Pancreas (tissue), 10 donors: ENCODE measurements around the gene PPP1R16B. TPM values are rescaled to one million over a fixed set of nuclear protein-coding genes. Genes with fewer than 3 reads are reported as not detected.

Experiments
- ATAC-seq, 4 donors: fragments of 200-7000 bp; cut with Tn5 transposase; one replicate each; pipeline versions ENCODE4 v1.8.0 to v1.9.1; 2020; ENCODE audit warnings: mild to moderate bottlenecking in 4 of 4, moderate library complexity in 4 of 4
- DNase-seq, 6 donors: peaks; one replicate each; pipeline ENCODE4 v3.0.0-alpha.2; 2020
- FAIRE-seq: peaks from 2 replicates; lab custom pipeline; 2012; peaks lifted over from hg19 to GRCh38; lab: Jason Lieb, UNC
- H3K27ac ChIP-seq, 4 donors: fragments of 200-600 bp; sonication (generic); 1 replicate in 3 of 4; 2 replicates in 1 of 4; pipeline versions ENCODE4 v1.5.0 to v1.8.0; 2020
- H3K27me3 ChIP-seq, 4 donors: fragments of 200-600 bp; one replicate each; pipeline ENCODE4 v1.8.0; 2021
- H3K36me3 ChIP-seq, 3 donors: fragments of 200-600 bp; sonication (generic) in 1 of 3; one replicate each; pipeline versions ENCODE4 v1.5.0 to v1.8.0; 2020 to 2021
- H3K4me1 ChIP-seq, 3 donors: fragments of 200-600 bp; one replicate each; pipeline ENCODE4 v1.8.0; 2021
- H3K4me3 ChIP-seq, 4 donors: fragments of 200-600 bp; sonication (generic) in 2 of 4; one replicate each; pipeline versions ENCODE4 v1.5.0 to v1.8.0; 2020 to 2021
- H3K9me3 ChIP-seq, 4 donors: fragments of 200-600 bp; one replicate each; pipeline ENCODE4 v1.8.0; 2021
- WGBS, 2 donors: extraction: QIAGEN DNeasy Blood & Tissue Kit; methylation state at CpG; one replicate each; pipeline ENCODE4 v1.1.7; 2013; 5-methylcytosine and 5-hydroxymethylcytosine counted together
- intact Hi-C, 3 donors: fragments of 100-400 bp; cut with DNase I; formaldehyde crosslinking; loops; one replicate each; pipeline versions ENCODE4 v1.11.1 to v1.14.2; 2022
- polyA plus RNA-seq, 2 donors: library from polyadenylated mRNA; stranded (reverse); fragments of 200-250 nt; gene quantifications; one replicate each; pipeline ENCODE4 v1.2.3, GENCODE V29; 2013
- total RNA-seq, 6 donors: library from RNA; stranded (reverse); fragmentation: NEBNext Ultra II Directional in 4 of 6; extraction: Animal tissue kit (Norgen Biotek cat#: 25700) in 4 of 6; gene quantifications; one replicate each; pipeline versions ENCODE4 v1.2.1 to v1.2.4, GENCODE V29; 2021 to 2023
- TF ChIP-seq, protein P1 (sequence below), 4 donors: fragments of 200-600 bp; sonication (generic) in 3 of 4; IDR thresholded peaks; one replicate each; pipeline versions ENCODE4 v1.5.0 to v1.8.0; 2021; ENCODE audit warnings: antibody characterized with exemption in 4 of 4
- donor health status: healthy with polysubstance abuse.
- donor health status: DM: no; HTN: no; CAD: no; lungs with moderate emphysema.
- donor health status: DM: no; HTN: no; CAD: no.
- donor health status: control.
- donor health status: control.
- donor health status: Bipolar disorder and iron deficiency.
- donor health status: DM: yes; HTN: yes; CAD: no.
- donor health status: DM: no; HTN: no; CAD: no.
- donor health status: DM: no; HTN: no; CAD: no.
- donor health status: DM: yes; HTN: yes; CAD: no.

PPP1R16B gene
- total and polyA plus RNA-seq, 8 donors: 1.0 to 2.7 (median 1.3) TPM

DNA sequence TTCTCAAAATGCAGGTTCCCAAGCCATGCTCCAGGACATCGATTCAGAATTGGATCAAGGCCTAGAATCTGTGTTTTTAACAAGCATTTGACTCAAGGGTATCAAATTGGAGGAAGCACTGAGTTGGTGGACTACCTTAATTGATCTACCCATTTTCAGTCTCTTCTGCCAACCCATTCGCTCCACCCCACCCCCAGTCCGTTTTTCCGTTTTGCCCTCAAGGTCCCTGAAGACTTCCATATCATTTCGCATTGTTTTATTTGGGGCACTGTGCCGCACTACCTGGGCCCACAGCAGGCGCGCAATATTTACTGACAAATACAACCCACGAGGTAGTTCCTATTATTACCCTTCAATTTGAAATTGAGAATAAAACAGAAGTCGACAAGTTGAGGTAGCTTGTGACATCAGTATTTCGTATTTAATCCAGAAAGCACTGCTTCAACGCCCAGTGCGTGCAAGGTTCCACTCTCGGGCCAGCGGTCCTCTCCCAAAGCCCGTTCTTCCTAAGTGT lies 156.1 kb downstream of the PPP1R16B start:
- 8% methylated on average over 16 of the region's 16 CpGs for WGBS, 2 donors

GRCh38 chr20:38962044-38962927 lies 156.8 kb downstream of the PPP1R16B start, which contains the start of gene DHX35:
Gene DHX35 (plus strand): TSS chr20:38962344. CDS start chr20:38962368, 24 bp downstream.
- peak within 1 kb of the TSS; percentile 85 to 100 (median 95) for H3K4me3 ChIP-seq
- WGBS, 2 donors: 0 to 1% methylated on average over 62 to 70 of the region's 70 CpGs
- H3K4me1 ChIP-seq: peaks cover 0 to 9% (median 7%) of the 10 kb centered on the region in 3 donors
- ATAC-seq (peak; percentile 100), DNase-seq (peak; percentile 97 to 99 (median 98)), FAIRE-seq (no peak)
- H3K36me3 ChIP-seq: no peaks in the 10 kb centered on the region
- H3K9me3 ChIP-seq: no peaks in the 10 kb centered on the region
- H3K27me3 ChIP-seq: no peaks in the 10 kb centered on the region
- peak within 1 kb of the TSS; percentile 71 to 78 (median 76) for H3K27ac ChIP-seq
- intact Hi-C loops: no loop called here
- TF ChIP-seq, protein P1, sequence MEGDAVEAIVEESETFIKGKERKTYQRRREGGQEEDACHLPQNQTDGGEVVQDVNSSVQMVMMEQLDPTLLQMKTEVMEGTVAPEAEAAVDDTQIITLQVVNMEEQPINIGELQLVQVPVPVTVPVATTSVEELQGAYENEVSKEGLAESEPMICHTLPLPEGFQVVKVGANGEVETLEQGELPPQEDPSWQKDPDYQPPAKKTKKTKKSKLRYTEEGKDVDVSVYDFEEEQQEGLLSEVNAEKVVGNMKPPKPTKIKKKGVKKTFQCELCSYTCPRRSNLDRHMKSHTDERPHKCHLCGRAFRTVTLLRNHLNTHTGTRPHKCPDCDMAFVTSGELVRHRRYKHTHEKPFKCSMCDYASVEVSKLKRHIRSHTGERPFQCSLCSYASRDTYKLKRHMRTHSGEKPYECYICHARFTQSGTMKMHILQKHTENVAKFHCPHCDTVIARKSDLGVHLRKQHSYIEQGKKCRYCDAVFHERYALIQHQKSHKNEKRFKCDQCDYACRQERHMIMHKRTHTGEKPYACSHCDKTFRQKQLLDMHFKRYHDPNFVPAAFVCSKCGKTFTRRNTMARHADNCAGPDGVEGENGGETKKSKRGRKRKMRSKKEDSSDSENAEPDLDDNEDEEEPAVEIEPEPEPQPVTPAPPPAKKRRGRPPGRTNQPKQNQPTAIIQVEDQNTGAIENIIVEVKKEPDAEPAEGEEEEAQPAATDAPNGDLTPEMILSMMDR (IDR thresholded peaks at IDR 0.05): no peak

More for the DNA sequence above, 156.1 kb downstream of the PPP1R16B start:
- Histone ChIP-seq H3K9me3 (no peaks in the 10 kb centered on the region), H3K27me3 (no peaks in the 10 kb centered on the region), H3K36me3 (no peaks in the 10 kb centered on the region), H3K27ac (peak overlapping the region; percentile 48 to 76 (median 64)), H3K4me3 (peak overlapping the region; percentile 85 to 100 (median 95)), H3K4me1 (peaks cover 0 to 9% (median 7%) of the 10 kb centered on the region in 3 donors)
- TF ChIP-seq, protein P1 (IDR thresholded peaks at IDR 0.05): no peak
- no peak for ATAC-seq
- DNase-seq: peak in 1 of 6 donors; percentile 3
- FAIRE-seq: no peak
- intact Hi-C loops: no loop called here

DNA sequence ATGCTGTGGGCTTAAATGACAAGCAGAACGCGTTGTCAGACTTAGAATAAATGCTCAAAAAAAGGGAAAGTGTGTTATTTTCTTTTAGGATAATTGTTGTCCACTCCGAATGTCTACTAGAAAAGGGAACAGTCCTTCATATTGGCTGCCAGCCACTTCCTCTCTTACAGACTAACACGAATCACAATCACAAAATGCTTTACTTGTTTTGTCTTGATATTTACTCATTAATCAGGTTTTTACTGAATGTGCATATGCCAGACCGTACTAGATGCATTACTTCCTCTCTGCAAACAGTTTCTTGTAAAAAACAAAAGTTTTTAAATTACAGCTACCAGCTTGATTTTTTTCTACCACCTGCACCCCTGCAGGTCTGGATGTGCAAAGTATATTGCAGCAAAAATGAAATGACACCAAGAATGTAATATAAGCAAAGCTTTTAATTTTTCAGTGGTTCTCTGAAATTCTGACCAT lies 157.5 kb downstream of the PPP1R16B start:
- no peaks in the 10 kb centered on the region for H3K36me3 ChIP-seq
- intact Hi-C loops: no loop called here
- no peaks in the 10 kb centered on the region for H3K9me3 ChIP-seq
- no peak for FAIRE-seq
- TF ChIP-seq, protein P1 (IDR thresholded peaks at IDR 0.05): no peak
- peaks cover 0 to 9% (median 7%) of the 10 kb centered on the region in 3 donors for H3K4me1 ChIP-seq
- DNase-seq: no peak
- ATAC-seq: no peak
- peak overlapping the region; percentile 85 to 100 (median 95) for H3K4me3 ChIP-seq
- peak overlapping the region in 2 of 4 donors; percentile 75 to 76 for H3K27ac ChIP-seq
- WGBS, 2 donors: 2 to 4% methylated on average over 5 of the region's 5 CpGs
- H3K27me3 ChIP-seq: no peaks in the 10 kb centered on the region

GRCh38 chr20:38963745-38964144 lies 158.2 kb downstream of the PPP1R16B start:
- Histone ChIP-seq H3K36me3 (no peaks in the 10 kb centered on the region), H3K27ac (no peak overlapping the region), H3K4me1 (peaks cover 0 to 9% (median 7%) of the 10 kb centered on the region in 3 donors), H3K4me3 (no peak overlapping the region), H3K27me3 (no peaks in the 10 kb centered on the region), H3K9me3 (no peaks in the 10 kb centered on the region)
- no peak for FAIRE-seq
- no peak for DNase-seq
- ATAC-seq: no peak
- TF ChIP-seq, protein P1 (IDR thresholded peaks at IDR 0.05): no peak
- intact Hi-C loops: no loop called here
